Mononuclear cell (primary cell): ENCODE results near the gene E2F1. TPM values are rescaled to one million over a fixed set of nuclear protein-coding genes. Genes with fewer than 3 reads are reported as not detected.
A peak's percentile ranks its signal among the peaks of the same experiment; 100 is the strongest.

Experiments used
- H3K27me3 ChIP-seq: 2 replicates; pipeline ENCODE4 v1.6.0; 2011; ENCODE audit warnings: low read length, control low read depth; ENCODE audit not compliant: insufficient read depth
- H3K4me1 ChIP-seq: 2 replicates; pipeline ENCODE4 v1.5.1; 2011; ENCODE audit warnings: mild to moderate bottlenecking, low read length, control low read depth; ENCODE audit not compliant: insufficient read depth
- H3K4me3 ChIP-seq: 2 replicates; pipeline ENCODE4 v1.5.1; 2011; ENCODE audit warnings: mild to moderate bottlenecking, low read length, moderate library complexity
- H3K9me3 ChIP-seq: 2 replicates; pipeline ENCODE4 v1.5.1; 2011; ENCODE audit warnings: low read depth, mild to moderate bottlenecking, control low read depth, low read length
- total RNA-seq: library from RNA; depleted of rRNA; stranded (reverse); fragments of >200 nt; gene quantifications from one replicate; pipeline ENCODE4 v1.2.3, GENCODE V29; 2012

The E2F1 gene
- total RNA-seq, 1 donor = 2.0 TPM

GRCh38 chr20:33684533-33685327 lies 1.5 kb downstream of the E2F1 start:
- peaks cover 38% of the 10 kb centered on the region for H3K4me1 ChIP-seq
- H3K27me3 ChIP-seq = no peaks in the 10 kb centered on the region
- H3K4me3 ChIP-seq = no peak overlapping the region
- H3K9me3 ChIP-seq = no peaks in the 10 kb centered on the region

DNA sequence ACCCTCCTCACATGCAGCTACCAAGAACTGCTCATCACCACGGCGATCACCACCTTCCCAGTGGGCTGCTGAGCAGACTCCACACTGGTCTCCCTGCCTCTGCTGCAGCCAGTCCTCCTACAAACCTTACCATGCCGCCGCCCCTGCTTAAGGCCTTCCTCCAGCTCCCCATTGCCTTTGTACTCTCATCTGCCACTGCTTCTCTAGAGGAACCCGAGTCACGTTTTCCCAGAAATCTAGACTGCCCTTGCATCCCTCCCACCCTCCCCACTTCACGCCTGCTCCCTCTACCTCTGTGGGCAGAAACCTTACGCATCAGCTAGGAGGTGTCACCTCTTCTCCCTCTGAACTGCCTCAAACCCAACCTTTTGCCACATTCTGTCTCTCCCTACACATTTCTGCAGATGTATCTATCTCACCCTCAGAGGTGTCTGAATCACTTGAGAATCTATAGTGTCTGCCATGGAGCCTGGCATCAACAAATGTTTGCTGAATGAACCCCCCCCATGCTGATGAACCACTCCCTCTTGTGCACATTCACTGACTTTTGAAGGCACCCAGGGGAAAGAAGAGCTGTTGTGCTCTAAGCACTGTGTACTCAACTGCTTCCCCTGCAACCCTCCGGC lies 4.3 kb downstream of the E2F1 start:
- H3K4me1 ChIP-seq = peaks cover 38% of the 10 kb centered on the region
- no peaks in the 10 kb centered on the region for H3K27me3 ChIP-seq
- no peaks in the 10 kb centered on the region for H3K9me3 ChIP-seq
- no peak overlapping the region for H3K4me3 ChIP-seq

DNA sequence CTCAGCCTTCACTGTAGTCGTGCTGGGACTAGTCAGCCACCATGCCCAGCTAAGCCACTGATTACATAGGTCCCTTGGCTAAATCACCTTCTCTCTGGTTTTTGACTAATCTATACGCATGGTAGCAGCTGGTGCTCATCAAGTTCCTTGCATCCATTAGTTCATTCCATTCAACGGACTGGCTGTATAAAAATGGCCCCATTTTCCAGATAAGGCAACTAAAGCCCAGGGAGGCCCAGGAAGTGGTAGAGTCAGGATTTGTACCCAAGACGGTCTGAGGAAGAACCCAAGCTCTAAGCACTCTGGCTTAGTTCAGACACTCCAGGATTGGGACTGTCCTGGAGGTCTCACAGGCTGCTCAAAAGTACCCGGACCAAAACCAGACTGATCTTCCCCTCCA lies 4.9 kb downstream of the E2F1 start:
- peaks cover 35% of the 10 kb centered on the region for H3K4me1 ChIP-seq
- H3K27me3 ChIP-seq = no peaks in the 10 kb centered on the region
- no peak overlapping the region for H3K4me3 ChIP-seq
- no peaks in the 10 kb centered on the region for H3K9me3 ChIP-seq

DNA sequence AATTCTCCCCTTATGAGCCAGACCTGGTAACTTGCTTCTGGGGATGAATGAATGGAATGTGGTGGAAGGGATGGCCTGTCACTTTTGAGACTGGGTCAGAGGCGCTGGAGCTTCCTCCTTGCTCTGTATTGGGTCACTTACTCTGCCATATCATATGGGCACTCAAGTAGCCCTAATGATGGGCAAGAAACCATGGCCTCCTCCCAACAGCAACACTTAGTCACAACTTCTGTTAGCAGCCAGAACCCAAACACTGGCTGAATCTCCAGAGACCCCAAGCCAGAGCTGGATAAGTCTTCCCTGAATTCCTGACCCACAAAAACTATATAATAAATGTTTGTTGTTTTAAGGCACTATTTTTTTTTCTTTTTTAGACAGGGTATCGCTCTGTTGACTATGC lies 5.5 kb downstream of the E2F1 start:
- Histone ChIP-seq H3K27me3 (no peaks in the 10 kb centered on the region), H3K9me3 (no peaks in the 10 kb centered on the region), H3K4me3 (no peak overlapping the region), H3K4me1 (peaks cover 35% of the 10 kb centered on the region)

DNA sequence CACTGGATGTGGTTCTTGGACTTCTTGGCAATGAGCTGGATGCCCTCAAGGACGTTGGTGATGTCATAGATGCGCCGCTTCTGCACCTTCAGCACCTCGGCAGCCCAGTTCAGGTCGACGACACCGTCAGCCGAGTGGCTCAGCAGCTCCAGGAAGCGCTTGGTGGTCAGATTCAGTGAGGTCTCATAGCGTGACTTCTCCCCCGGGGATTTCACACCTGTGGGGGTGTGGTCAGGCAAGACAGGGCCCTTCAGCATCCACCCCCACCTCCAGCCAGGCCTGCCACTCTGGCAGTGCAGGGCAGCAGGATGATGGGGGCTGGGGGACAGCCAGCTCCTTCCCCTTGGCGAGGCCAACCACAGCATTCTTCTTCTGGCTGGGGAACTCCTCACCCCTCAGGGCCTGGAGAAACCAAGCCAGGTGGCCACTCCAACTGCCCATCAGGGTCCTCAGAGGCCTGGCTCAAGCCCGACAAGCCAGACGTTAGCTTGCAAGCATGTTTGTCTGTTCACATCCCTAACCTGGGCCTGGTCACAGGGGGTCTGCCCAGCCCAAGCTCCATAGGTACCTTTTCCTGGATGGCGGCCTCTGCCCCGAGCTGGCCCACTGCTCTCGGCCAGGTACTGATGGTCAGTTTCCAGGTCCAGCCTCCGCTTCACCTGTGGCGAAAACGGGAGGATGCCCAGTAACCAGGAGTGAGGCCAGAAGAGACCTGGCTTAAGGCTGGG lies 6.3 kb downstream of the E2F1 start:
- Histone ChIP-seq H3K9me3 (no peaks in the 10 kb centered on the region), H3K4me1 (peaks cover 28% of the 10 kb centered on the region), H3K27me3 (no peaks in the 10 kb centered on the region), H3K4me3 (no peak overlapping the region)

DNA sequence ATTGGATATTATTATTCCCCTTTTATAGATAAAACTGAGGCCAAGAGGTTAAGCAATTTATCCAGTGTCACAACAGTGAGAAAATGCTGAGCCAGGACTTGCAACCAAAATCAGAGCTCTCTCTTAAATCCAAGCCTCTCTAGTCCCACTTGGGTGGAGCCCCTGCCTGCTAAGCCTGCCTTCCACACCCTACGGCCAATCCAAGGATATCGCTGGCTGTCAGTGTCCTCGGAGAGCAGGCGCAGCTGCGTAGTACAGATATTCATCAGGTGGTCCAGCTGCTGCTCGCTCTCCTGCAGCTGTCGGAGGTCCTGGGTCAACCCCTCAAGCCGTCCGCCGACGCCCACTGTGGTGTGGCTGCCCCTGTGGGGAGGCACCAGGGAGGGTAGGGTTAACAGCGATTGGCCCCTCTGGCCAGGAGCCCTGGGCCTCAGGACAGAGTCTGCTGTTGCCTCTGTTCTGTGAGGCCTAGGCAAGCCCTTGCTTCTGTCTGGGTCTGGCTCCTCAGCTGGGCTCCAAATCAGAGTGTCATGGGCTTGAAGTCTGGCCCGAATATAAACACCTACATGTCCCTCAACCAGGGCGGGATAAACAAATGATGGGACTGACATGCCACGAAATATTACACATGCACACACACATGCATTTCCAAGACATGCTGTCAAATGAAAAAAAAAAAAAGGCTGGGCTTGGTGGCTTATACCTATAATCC lies 8.0 kb downstream of the E2F1 start:
- Histone ChIP-seq H3K4me3 (no peak overlapping the region), H3K4me1 (peaks cover 36% of the 10 kb centered on the region), H3K27me3 (no peaks in the 10 kb centered on the region), H3K9me3 (no peaks in the 10 kb centered on the region)

GRCh38 chr20:33676652-33677645 lies 9.2 kb downstream of the E2F1 start:
- H3K4me3 ChIP-seq = no peak overlapping the region
- H3K4me1 ChIP-seq = peaks cover 38% of the 10 kb centered on the region
- H3K9me3 ChIP-seq = no peaks in the 10 kb centered on the region
- H3K27me3 ChIP-seq = no peaks in the 10 kb centered on the region

GRCh38 chr20:33676121-33676520 lies 10.1 kb downstream of the E2F1 start:
- Histone ChIP-seq H3K27me3 (no peaks in the 10 kb centered on the region), H3K9me3 (no peaks in the 10 kb centered on the region), H3K4me3 (no peak overlapping the region), H3K4me1 (peaks cover 38% of the 10 kb centered on the region)

- no peaks in the 10 kb centered on the region for H3K9me3 ChIP-seq
- peaks cover 38% of the 10 kb centered on the region for H3K4me1 ChIP-seq
- H3K4me3 ChIP-seq = no peak overlapping the region
- no peaks in the 10 kb centered on the region for H3K27me3 ChIP-seq
Observed at GRCh38 chr20:33675136-33675959, 10.8 kb downstream of the E2F1 start.

DNA sequence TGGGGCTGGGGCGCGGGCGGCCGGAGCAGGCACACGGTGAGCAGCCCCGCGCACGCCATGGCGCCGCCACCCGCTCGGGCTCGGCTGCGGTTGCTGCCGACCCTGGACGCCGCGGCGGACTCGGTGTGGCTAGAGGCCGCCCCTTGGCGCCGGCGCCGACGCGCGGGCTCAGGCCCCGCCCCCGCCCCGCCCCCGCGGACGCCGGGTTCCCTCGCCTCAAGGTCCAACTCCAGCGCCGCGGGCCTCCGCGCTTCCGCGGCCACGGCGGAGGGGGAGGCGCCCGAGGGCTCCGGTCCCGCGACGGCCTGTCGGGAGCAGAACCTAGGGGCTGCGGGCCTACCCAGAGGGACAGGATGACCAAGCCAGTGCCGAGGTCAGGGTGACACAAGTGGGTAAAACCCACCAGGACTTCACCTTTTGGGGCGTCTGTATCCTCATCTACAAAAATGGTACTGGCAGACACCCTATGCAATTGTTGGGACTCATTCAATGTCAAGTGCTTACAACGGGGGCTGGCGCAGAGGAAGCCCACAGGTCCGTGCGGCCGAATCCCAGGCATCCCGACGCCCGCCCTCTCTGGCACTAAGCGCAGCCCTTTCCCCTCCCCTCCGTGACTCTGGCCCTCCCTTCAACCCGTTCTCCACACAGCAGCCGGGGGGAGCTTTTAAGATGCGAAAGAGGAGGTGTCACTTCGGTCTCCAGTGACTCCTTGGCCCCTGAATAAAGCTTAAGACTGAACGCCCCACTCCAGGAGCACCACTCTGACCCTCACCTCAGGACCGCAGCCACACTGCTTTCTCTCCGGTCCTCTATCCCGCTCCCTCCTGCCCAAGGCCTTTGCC lies 11.7 kb downstream of the E2F1 start, which contains the start of gene NECAB3:
Gene NECAB3 (minus strand): TSS at position 135 of the 842 bp plus-strand sequence. CDS start 76 bp downstream, at position 59.
- Histone ChIP-seq H3K4me1 (peaks cover 29% of the 10 kb centered on the region), H3K27me3 (no peaks in the 10 kb centered on the region), H3K4me3 (peak within 1 kb of the TSS; percentile 38), H3K9me3 (no peaks in the 10 kb centered on the region)

GRCh38 chr20:33673410-33674293 lies 12.5 kb downstream of the E2F1 start:
- H3K27me3 ChIP-seq = no peaks in the 10 kb centered on the region
- peak overlapping the region; percentile 38 for H3K4me3 ChIP-seq
- peaks cover 22% of the 10 kb centered on the region for H3K4me1 ChIP-seq

DNA sequence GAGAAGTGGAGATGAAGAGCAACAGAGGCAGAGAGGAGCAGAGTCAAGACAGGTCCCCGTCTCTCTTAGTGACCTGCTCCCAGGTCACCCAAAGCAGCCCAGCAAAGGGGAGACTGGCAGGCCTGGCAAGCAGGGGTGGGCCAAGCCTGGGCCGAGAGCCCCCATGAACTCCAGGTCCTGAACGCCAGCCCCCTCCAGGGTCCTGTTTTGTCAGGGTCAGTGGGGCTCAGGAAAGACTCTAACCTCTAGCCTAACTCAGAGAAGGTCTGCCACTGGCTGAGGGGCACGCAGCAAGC lies 13.1 kb downstream of the E2F1 start:
- Histone ChIP-seq H3K4me1 (peaks cover 23% of the 10 kb centered on the region), H3K27me3 (no peaks in the 10 kb centered on the region), H3K4me3 (no peak overlapping the region), H3K9me3 (no peaks in the 10 kb centered on the region)

More at GRCh38 chr20:33673410-33674293, 12.5 kb downstream of the E2F1 start:
- H3K9me3 ChIP-seq = no peaks in the 10 kb centered on the region
